ENCODE data around the gene TMPRSS13. TPM values are rescaled to one million over a fixed set of nuclear protein-coding genes. Genes with fewer than 3 reads are reported as not detected.

The TMPRSS13 gene
- polyA plus RNA-seq, 3 donors: 0.17 to 2.4 (median 0.37) TPM

- H3K36me3 ChIP-seq (replicated peaks in 1 of 2; ENCODE audit: control insufficient read depth in 1 of 2, insufficient read depth in 2 of 2, low read length in 2 of 2): no peaks in the 10 kb centered on the region
- H3K27me3 Mint-ChIP-seq (ENCODE audit: low read depth in 3 of 3): peaks cover 0 to 2% (median 1%) of the 10 kb centered on the region in 3 donors
Measured at GRCh38 chr11:117855186-117855845, 73.9 kb downstream of the TMPRSS13 start.

GRCh38 chr11:117852309-117852708 lies 76.9 kb downstream of the TMPRSS13 start:
- Histone ChIP-seq H3K4me2 (replicated peaks; ENCODE audit: extremely low read depth, low read length, poor library complexity, severe bottlenecking) (no peak overlapping the region), H3K27me3 (ENCODE audit: control insufficient read depth in 2 of 2, insufficient read depth in 2 of 2, low read length in 2 of 2) (no peaks in the 10 kb centered on the region), H3K4me3 (replicated peaks in 1 of 3; ENCODE audit: low read depth in 2 of 3, low read length in 3 of 3) (no peak overlapping the region), H3K79me2 (ENCODE audit: insufficient read depth, low read length) (no peaks in the 10 kb centered on the region), H3K4me1 (ENCODE audit: control insufficient read depth in 1 of 2, insufficient read depth in 2 of 2, low read length in 2 of 2) (peaks cover 6 to 7% of the 10 kb centered on the region in 2 donors), H2AFZ (ENCODE audit: insufficient read depth, low read depth, low read length, poor library complexity, severe bottlenecking) (no peak overlapping the region), H3K9ac (ENCODE audit: insufficient read depth, low read length, poor library complexity, severe bottlenecking) (no peak overlapping the region), H3K36me3 (replicated peaks in 1 of 2; ENCODE audit: control insufficient read depth in 1 of 2, insufficient read depth in 2 of 2, low read length in 2 of 2) (no peaks in the 10 kb centered on the region), H4K20me1 (ENCODE audit: insufficient read depth, low read length) (no peaks in the 10 kb centered on the region), H3K27ac (ENCODE audit: low read depth in 1 of 2, low read length in 2 of 2) (no peak overlapping the region), H3K9me3 (replicated peaks in 1 of 2; ENCODE audit: control insufficient read depth in 1 of 2, insufficient read depth in 1 of 2, low read length in 2 of 2) (peaks cover 10 to 13% of the 10 kb centered on the region in 2 donors)
- Mint-ChIP-seq H3K9me3 (peaks cover 9 to 16% (median 12%) of the 10 kb centered on the region in 7 donors), H3K27me3 (ENCODE audit: low read depth in 3 of 3) (peaks cover 0 to 1% (median 0%) of the 10 kb centered on the region in 3 donors), H3K4me3 (no peak overlapping the region), H3K36me3 (no peaks in the 10 kb centered on the region), H3K27ac (no peak overlapping the region), H3K4me1 (peaks cover 14% of the 10 kb centered on the region)
- intact Hi-C loops (cut with micrococcal nuclease): loop anchor here (5.0 to 10.0 kb wide), 3 partner anchors 40 to 90 kb away; no protein-coding TSS in a partner anchor
- DNase-seq: no peak
- TF ChIP-seq CTCF (IDR thresholded peaks at IDR 0.05): no peak
- WGBS (ENCODE audit: insufficient coverage): 86% methylated on average over 1 of the region's 3 CpGs

More at GRCh38 chr11:117855186-117855845, 73.9 kb downstream of the TMPRSS13 start:
- H3K4me2 ChIP-seq (replicated peaks; ENCODE audit: extremely low read depth, low read length, poor library complexity, severe bottlenecking): no peak overlapping the region
- no peaks in the 10 kb centered on the region for H3K79me2 ChIP-seq (ENCODE audit: insufficient read depth, low read length)
- H2AFZ ChIP-seq (ENCODE audit: insufficient read depth, low read depth, low read length, poor library complexity, severe bottlenecking): no peak overlapping the region
- no peak for TF ChIP-seq CTCF (IDR thresholded peaks at IDR 0.05)
- H3K9ac ChIP-seq (ENCODE audit: insufficient read depth, low read length, poor library complexity, severe bottlenecking): no peak overlapping the region
- peaks cover 9 to 16% (median 12%) of the 10 kb centered on the region in 7 donors for H3K9me3 Mint-ChIP-seq
- H3K36me3 Mint-ChIP-seq: no peaks in the 10 kb centered on the region
- no peaks in the 10 kb centered on the region for H4K20me1 ChIP-seq (ENCODE audit: insufficient read depth, low read length)
- no peak for DNase-seq
- H3K27ac Mint-ChIP-seq: no peak overlapping the region
- H3K4me1 ChIP-seq (ENCODE audit: control insufficient read depth in 1 of 2, insufficient read depth in 2 of 2, low read length in 2 of 2): peaks cover 11 to 16% of the 10 kb centered on the region in 2 donors
- H3K4me3 Mint-ChIP-seq: no peak overlapping the region
- H3K4me3 ChIP-seq (replicated peaks in 1 of 3; ENCODE audit: low read depth in 2 of 3, low read length in 3 of 3): no peak overlapping the region
- H3K27me3 ChIP-seq (ENCODE audit: control insufficient read depth in 2 of 2, insufficient read depth in 2 of 2, low read length in 2 of 2): no peaks in the 10 kb centered on the region
- peaks cover 10 to 13% of the 10 kb centered on the region in 2 donors for H3K9me3 ChIP-seq (replicated peaks in 1 of 2; ENCODE audit: control insufficient read depth in 1 of 2, insufficient read depth in 1 of 2, low read length in 2 of 2)
- WGBS (ENCODE audit: insufficient coverage): 75% methylated on average over 7 of the region's 12 CpGs
- intact Hi-C loops (cut with micrococcal nuclease): loop anchor here in 1 of 2 donors (10.0 kb wide), 1 partner anchor 49 kb away; no protein-coding TSS in a partner anchor
- H3K4me1 Mint-ChIP-seq: peaks cover 17% of the 10 kb centered on the region
- no peak overlapping the region for H3K27ac ChIP-seq (ENCODE audit: low read depth in 1 of 2, low read length in 2 of 2)
